GM12892 (cell line): Measurements from ENCODE around the gene TMPRSS5.

Experiments
- POLR2A ChIP-seq: IDR thresholded peaks from 2 replicates; pipeline ENCODE4 v1.6.1; 2011; ENCODE audit warnings: low read depth, low read length, control low read depth
- POLR2AphosphoS5 ChIP-seq: IDR thresholded peaks from 2 replicates; pipeline ENCODE4 v1.6.1; 2011; ENCODE audit warnings: low read depth, low read length, control low read depth

DNA sequence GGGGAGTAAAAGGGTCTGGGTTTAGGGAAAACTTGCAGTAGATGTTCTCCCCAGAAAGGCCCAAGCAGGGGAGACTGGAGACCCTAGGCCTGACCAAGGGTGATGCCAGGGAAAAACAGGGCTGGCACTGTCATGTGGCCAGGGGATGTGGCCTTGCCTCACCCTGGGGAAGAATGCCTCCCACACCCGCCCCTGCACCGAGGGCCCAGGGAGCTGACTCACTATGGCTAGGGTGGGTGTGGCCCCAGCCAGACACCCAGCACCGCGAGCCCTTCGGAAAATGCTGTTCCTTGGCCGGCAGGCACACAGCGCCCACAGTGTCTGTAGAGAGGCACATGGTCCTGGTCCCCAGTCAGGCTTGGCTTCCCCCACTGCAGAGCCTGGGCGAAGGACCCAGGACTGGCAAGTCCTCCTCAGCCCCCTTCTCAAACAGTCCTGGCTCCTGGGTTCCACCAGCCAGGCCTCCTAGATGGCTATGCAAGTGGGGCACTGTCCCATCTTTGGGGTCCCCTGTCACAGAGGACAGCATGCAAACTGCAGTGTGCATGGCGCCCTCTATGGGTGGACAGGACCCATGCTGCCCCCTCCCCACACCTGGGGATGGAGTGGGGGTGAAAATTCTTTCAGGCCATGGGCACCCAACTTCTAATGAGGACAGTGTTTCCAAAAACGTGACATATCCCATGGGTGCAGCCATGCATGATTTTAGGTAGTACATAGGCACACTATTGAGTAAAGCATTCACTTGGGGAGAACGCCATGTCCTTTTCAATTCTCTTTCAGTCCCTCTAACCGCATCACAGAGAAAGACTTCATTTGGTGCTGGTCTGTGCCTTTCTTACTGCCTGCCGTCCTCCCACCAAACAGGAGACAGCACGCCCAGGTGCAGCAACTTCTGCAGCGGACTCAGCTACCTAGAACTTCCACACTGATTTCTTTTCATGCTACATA, 15.2 kb downstream of the TMPRSS5 start:
- TF ChIP-seq POLR2A = no peak
- TF ChIP-seq POLR2AphosphoS5 = no peak
